Left lung (tissue), 10 donors: Measurements from ENCODE around the gene TAF7L. TPM values are rescaled to one million over a fixed set of nuclear protein-coding genes. Genes with fewer than 3 reads are reported as not detected.

ENCODE experiments used
- ATAC-seq: fragments of 200-7000 bp; cut with Tn5 transposase; one replicate; pipeline ENCODE4 v1.9.1; 2020; ENCODE audit warnings: moderate library complexity
- DNase-seq, 4 donors: peaks; one replicate each; pipeline ENCODE4 v3.0.0-alpha.2; 2013 to 2020
- H3K27ac ChIP-seq, 2 donors: fragments of 200-600 bp; sonication (generic) in 1 of 2; one replicate each; pipeline versions ENCODE4 v1.5.0 to v1.8.0; 2020 to 2021
- H3K27me3 ChIP-seq, 2 donors: fragments of 200-600 bp; sonication (generic) in 1 of 2; one replicate each; pipeline versions ENCODE4 v1.5.0 to v1.8.0; 2020 to 2021
- H3K36me3 ChIP-seq, 2 donors: fragments of 200-600 bp; sonication (generic) in 1 of 2; one replicate each; pipeline versions ENCODE4 v1.5.0 to v1.8.0; 2020 to 2021
- H3K4me1 ChIP-seq, 2 donors: fragments of 200-600 bp; one replicate each; pipeline ENCODE4 v1.8.0; 2021
- H3K4me3 ChIP-seq, 2 donors: fragments of 200-600 bp; sonication (generic) in 1 of 2; one replicate each; pipeline versions ENCODE4 v1.5.0 to v1.8.0; 2020 to 2021; ENCODE audit warnings: mild to moderate bottlenecking in 1 of 2
- H3K9me3 ChIP-seq, 2 donors: fragments of 200-600 bp; sonication (generic) in 1 of 2; one replicate each; pipeline versions ENCODE4 v1.5.0 to v1.8.0; 2020 to 2021
- intact Hi-C, 2 donors: fragments of 100-400 bp; cut with DNase I; formaldehyde crosslinking; loops; one replicate each; pipeline versions ENCODE4 v1.11.2 to v1.14.2; 2022
- polyA plus RNA-seq, 6 donors: library from polyadenylated mRNA; unstranded; fragments of 120-200 nt; gene quantifications; one replicate each; pipeline ENCODE4 v1.2.1, GENCODE V29; 2013; ENCODE audit not compliant: insufficient read length in 6 of 6
- total RNA-seq, 2 donors: library from RNA; stranded (reverse); fragmentation: NEBNext Ultra II Directional; extraction: Animal tissue kit (Norgen Biotek cat#: 25700); gene quantifications; one replicate each; pipeline ENCODE4 v1.2.1, GENCODE V29; 2021
- TF ChIP-seq, protein P1 (sequence below), 2 donors: fragments of 200-600 bp; sonication (generic) in 1 of 2; IDR thresholded peaks; one replicate each; pipeline versions ENCODE4 v1.5.0 to v1.8.0; 2021; ENCODE audit warnings: antibody characterized with exemption in 2 of 2
- donor health status: DM: no; HTN: yes; CAD: no.
- donor health status: DM: no; HTN: no; CAD: no.

The TAF7L gene
- total and polyA plus RNA-seq, 8 donors, result 0.25 to 0.89 (median 0.39) TPM; not detected in 2

DNA sequence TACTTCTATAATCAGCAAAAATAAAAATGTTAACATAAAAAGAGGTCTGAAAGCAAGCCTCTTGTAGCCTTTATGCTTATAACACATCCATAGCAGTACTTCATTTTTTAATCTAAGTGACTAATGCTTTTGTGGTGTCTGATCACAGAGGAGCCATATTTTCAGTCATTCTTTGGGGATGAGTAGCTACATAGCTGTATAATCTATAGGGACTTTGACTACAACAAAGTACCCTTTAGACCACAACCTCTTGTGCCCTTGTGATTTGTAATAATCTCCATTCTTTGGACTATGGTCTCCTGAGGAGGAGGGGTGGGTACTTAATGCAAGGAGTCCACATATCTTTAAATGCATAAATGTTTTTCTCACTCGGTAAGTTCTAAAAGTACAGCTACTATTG lies 62.0 kb downstream of the TAF7L start:
- no peaks in the 10 kb centered on the region for H3K4me1 ChIP-seq
- DNase-seq (no peak), ATAC-seq (no peak)

GRCh38 chrX:101223226-101223625 lies 67.9 kb downstream of the TAF7L start:
- no peak for ATAC-seq
- intact Hi-C loops, result no loop called here
- Histone ChIP-seq H3K27me3 (peaks cover 0 to 8% of the 10 kb centered on the region in 2 donors), H3K27ac (no peak overlapping the region), H3K36me3 (no peaks in the 10 kb centered on the region), H3K9me3 (no peaks in the 10 kb centered on the region), H3K4me3 (no peak overlapping the region), H3K4me1 (no peaks in the 10 kb centered on the region)
- TF ChIP-seq, protein P1, sequence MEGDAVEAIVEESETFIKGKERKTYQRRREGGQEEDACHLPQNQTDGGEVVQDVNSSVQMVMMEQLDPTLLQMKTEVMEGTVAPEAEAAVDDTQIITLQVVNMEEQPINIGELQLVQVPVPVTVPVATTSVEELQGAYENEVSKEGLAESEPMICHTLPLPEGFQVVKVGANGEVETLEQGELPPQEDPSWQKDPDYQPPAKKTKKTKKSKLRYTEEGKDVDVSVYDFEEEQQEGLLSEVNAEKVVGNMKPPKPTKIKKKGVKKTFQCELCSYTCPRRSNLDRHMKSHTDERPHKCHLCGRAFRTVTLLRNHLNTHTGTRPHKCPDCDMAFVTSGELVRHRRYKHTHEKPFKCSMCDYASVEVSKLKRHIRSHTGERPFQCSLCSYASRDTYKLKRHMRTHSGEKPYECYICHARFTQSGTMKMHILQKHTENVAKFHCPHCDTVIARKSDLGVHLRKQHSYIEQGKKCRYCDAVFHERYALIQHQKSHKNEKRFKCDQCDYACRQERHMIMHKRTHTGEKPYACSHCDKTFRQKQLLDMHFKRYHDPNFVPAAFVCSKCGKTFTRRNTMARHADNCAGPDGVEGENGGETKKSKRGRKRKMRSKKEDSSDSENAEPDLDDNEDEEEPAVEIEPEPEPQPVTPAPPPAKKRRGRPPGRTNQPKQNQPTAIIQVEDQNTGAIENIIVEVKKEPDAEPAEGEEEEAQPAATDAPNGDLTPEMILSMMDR (IDR thresholded peaks at IDR 0.05), result no peak
- no peak for DNase-seq

More for the DNA sequence above, 62.0 kb downstream of the TAF7L start:
- no peaks in the 10 kb centered on the region for H3K36me3 ChIP-seq
- no peak overlapping the region for H3K4me3 ChIP-seq
- no peak overlapping the region for H3K27ac ChIP-seq
- TF ChIP-seq, protein P1 (IDR thresholded peaks at IDR 0.05), result no peak
- intact Hi-C loops, result no loop called here
- H3K9me3 ChIP-seq, result no peaks in the 10 kb centered on the region
- peaks cover 0 to 8% of the 10 kb centered on the region in 2 donors for H3K27me3 ChIP-seq

DNA sequence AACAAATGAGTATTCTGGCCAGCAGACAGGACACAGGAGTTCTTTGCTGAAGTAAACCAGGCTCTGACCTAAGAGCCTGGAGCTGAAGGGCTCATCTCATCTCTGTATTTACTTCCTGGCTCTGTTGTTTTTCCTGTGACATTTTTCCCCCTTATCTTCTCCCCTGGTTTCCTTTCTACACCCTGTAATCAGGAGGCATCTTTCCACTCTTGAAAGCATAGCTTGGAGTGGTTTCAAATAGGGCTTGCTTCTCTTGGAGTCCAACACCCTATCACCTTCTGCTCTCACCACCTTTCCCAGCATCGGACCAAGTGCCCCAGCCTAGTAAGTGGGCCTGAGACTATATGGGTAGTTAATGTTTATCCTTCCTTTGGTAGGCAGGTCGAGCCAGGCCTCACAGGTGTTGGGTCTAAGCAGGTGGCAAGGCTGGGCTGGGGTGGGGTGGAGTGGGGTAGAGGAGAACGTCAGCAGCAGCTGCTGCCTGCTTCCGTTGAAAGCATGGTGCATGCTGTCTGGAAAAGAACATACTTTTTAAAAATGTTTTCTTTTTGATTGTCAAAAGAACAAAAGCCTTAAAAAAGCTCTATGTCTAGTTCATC lies 70.4 kb downstream of the TAF7L start:
- Histone ChIP-seq H3K4me3 (no peak overlapping the region), H3K27ac (no peak overlapping the region), H3K4me1 (no peaks in the 10 kb centered on the region), H3K9me3 (no peaks in the 10 kb centered on the region), H3K27me3 (no peaks in the 10 kb centered on the region), H3K36me3 (no peaks in the 10 kb centered on the region)
- no peak for ATAC-seq
- intact Hi-C loops, result no loop called here
- TF ChIP-seq, protein P1 (IDR thresholded peaks at IDR 0.05), result no peak
- DNase-seq, result no peak

DNA sequence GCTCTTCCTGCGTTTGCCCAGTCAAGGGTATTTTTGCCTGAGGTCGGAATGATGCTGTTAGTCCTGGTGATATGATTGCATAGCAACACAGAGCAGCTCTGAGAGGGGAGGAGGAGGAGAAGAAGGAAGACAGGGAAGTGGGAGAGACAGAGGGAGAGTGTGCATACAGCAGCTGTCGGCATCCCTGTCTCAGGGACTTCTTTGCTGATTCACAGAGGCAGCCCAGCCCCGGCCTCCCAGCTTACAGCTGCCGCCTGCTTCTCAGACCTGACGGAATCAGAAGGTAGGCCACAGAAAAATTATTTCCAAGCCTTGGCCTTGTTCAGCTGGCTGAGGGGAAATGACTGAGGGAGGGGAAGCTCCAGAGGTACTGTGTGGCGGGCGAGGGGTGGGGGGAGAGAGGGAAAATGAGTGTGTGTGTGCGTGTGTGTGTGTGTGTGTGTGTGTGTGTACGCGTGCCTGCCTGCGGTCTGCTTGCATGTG lies 71.2 kb downstream of the TAF7L start:
- ATAC-seq (no peak), DNase-seq (peak in 2 of 4 donors; percentile 27 to 32)
- Histone ChIP-seq H3K27ac (no peak overlapping the region), H3K4me1 (no peaks in the 10 kb centered on the region), H3K9me3 (no peaks in the 10 kb centered on the region), H3K36me3 (no peaks in the 10 kb centered on the region), H3K4me3 (no peak overlapping the region), H3K27me3 (no peaks in the 10 kb centered on the region)
- TF ChIP-seq, protein P1 (IDR thresholded peaks at IDR 0.05), result no peak
- intact Hi-C loops, result no loop called here

- no peaks in the 10 kb centered on the region for H3K36me3 ChIP-seq
- no peaks in the 10 kb centered on the region for H3K27me3 ChIP-seq
- ATAC-seq, result no peak
- H3K9me3 ChIP-seq, result no peaks in the 10 kb centered on the region
- H3K27ac ChIP-seq, result no peak within 1 kb of the TSS
- intact Hi-C loops, result no loop called here
- DNase-seq, result no peak
- TF ChIP-seq, protein P1 (IDR thresholded peaks at IDR 0.05), result no peak
- no peaks in the 10 kb centered on the region for H3K4me1 ChIP-seq
- no peak within 1 kb of the TSS for H3K4me3 ChIP-seq
Measured at GRCh38 chrX:101219116-101219863, 71.8 kb downstream of the TAF7L start, which contains the start of gene DRP2. Gene DRP2 (plus strand): TSS chrX:101219786. CDS start chrX:101231648, 11,862 bp downstream.
